ENCODE data around the gene YTHDF1. TPM values are rescaled to one million over a fixed set of nuclear protein-coding genes. Genes with fewer than 3 reads are reported as not detected.

Gene YTHDF1
- total RNA-seq, 4 donors from 2014 or later, result 21.2 to 49.6 (median 25.8) TPM

DNA sequence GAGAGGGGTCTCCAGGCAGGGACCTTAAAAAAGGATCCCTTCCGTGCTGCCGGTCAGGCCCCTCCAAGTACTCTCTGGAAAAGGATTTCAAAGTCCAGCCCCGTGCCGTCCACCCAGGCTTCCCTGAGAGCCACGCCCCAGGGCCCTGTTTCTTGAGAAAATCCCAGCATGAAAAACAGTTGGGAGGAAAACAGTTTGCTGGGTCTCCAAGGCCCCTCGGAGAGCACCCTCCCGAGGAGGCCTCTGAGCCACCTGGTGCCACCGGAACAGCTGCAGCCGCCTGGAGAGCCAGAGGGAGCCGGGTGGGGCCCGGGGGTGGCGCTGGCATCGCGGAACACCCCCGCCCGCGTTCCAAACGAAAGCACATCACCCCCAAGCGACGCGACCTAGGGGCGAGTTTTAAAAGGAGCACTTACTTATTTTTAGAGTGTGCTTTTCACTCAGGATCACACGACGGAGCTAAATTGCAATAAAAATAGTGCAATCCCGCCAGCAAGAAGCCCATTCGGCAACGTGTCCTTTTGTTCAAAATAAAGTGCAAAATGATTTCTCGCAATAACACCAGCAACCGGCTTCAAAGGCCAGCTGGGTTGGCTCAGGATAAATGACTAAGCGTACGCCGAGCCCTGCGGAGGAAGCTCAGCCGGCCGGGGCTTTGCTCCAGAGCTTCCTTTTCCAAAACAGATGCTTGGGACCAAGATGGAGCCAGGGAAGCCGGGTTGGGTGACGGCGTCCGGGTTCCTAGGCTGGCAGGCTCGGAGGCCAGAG, 64.2 kb downstream of the YTHDF1 start:
- TF ChIP-seq, protein P1, sequence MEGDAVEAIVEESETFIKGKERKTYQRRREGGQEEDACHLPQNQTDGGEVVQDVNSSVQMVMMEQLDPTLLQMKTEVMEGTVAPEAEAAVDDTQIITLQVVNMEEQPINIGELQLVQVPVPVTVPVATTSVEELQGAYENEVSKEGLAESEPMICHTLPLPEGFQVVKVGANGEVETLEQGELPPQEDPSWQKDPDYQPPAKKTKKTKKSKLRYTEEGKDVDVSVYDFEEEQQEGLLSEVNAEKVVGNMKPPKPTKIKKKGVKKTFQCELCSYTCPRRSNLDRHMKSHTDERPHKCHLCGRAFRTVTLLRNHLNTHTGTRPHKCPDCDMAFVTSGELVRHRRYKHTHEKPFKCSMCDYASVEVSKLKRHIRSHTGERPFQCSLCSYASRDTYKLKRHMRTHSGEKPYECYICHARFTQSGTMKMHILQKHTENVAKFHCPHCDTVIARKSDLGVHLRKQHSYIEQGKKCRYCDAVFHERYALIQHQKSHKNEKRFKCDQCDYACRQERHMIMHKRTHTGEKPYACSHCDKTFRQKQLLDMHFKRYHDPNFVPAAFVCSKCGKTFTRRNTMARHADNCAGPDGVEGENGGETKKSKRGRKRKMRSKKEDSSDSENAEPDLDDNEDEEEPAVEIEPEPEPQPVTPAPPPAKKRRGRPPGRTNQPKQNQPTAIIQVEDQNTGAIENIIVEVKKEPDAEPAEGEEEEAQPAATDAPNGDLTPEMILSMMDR (IDR thresholded peaks at IDR 0.05), result no peak
- ATAC-seq (ENCODE audit: low FRiP score) (no peak), DNase-seq (ENCODE audit: low spot score) (no peak)

DNA sequence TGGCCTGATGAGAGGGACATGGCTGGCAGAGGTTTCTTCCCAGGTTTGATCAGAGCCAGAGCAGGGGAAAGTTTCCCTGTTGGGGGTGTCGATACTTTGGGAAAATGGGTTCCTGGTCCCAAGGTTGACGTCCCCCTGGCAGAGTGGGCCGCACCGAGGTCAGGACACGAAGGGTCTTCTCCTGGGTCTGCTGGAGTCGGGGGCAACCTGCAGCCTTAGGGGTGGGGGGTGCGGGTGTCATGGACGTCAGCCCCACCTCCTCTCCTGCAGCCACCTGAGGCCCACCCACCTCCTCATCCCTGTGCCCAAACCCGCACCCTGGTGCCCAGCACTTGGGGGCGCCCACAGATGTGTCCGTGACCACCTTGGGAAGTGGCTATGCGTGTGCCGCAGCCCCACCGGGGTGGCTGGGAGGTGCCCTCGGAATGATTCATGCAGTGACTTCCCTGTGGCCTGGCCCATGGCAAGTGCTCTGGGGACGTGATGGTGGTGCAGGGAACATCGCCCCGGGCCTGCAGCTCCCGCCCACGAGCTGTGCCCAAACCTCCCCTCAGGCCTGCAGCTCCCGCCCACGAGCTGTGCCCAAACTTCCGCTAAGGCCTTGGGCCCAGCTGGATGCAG, 64.9 kb downstream of the YTHDF1 start:
- ATAC-seq (ENCODE audit: low FRiP score), result no peak
- TF ChIP-seq, protein P1 (IDR thresholded peaks at IDR 0.05), result no peak
- no peak for DNase-seq (ENCODE audit: low spot score)

DNA sequence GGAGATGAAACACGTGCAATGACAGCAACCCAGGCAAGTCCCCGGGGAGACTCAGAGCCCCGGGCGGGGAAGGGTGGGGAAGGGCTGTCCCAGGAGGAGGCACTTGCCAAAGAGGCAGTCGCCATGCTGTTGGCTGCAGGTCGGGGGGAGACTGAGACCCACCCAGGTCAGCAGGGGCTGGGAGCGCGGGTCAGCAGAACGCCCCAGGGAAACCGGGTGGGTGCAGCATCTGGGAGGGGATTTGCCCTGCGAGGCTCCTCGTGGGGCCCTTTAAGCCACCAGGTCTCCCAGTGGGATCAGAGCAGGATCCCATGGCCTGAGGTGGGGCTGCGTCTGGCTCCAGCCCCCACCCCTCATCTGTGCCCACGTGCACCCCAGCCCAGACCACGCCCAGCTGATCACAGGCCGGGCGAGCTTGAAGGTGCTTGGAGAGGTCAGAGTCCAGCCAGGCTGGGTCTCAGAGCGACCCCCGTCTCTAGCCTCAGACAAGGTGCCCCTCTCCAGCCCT, 65.5 kb downstream of the YTHDF1 start:
- TF ChIP-seq, protein P1 (IDR thresholded peaks at IDR 0.05), result no peak
- DNase-seq (ENCODE audit: low spot score), result no peak
- no peak for ATAC-seq (ENCODE audit: low FRiP score)

DNA sequence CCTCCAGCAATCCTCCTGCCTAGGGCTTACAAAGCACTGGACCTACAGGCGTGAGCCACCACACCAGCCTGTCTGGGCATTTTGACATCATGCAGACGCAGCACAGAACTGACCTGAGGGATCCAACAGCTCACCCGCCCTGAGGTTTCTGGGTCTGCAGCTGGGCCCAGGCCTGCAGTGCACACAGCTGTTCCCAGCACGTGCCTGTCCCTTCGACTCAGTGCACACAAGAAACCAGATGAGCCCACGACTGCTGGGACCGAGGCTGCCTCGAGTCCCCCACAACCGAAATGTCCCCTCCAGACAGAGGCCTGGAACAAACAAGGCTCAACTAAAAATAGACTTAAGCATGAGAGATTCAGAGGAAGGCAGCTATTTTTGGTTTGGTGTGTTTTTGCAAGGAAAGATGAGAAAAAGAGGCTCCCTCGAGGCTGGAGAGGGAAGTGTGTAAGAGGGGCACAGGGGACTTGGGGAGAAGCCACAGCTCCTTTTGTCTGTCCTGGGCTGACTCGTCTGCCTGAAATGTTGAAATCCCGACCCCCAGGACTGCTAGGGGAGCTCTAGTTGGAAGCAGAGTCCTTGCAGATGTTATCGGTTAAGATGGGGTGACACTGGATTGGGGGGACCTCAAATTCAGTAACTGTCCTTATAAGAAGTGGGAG, 66.3 kb downstream of the YTHDF1 start:
- ATAC-seq (ENCODE audit: low FRiP score) (no peak), DNase-seq (ENCODE audit: low spot score) (no peak)
- TF ChIP-seq, protein P1 (IDR thresholded peaks at IDR 0.05), result no peak

DNA sequence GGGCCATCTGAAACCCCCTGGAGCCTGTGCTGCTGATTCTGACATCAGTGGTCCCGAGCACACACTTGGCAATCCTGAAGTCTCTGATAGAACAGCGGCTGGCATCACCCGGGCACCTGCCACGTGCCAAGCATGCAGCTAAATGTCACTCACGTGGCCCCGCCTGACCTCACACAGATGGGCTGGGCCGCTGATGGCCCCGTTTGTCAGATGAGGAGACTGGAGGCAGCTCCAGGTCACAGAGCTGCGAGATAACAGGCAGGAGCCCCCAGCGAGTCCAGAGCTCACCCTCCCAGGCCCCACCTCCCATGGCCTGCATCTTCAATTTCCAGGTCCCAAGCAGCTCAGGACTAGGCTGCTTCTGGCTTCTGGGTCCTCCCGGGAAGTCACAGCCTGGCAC, 67.2 kb downstream of the YTHDF1 start:
- TF ChIP-seq, protein P1 (IDR thresholded peaks at IDR 0.05), result no peak
- DNase-seq (ENCODE audit: low spot score) (no peak), ATAC-seq (ENCODE audit: low FRiP score) (no peak)

DNA sequence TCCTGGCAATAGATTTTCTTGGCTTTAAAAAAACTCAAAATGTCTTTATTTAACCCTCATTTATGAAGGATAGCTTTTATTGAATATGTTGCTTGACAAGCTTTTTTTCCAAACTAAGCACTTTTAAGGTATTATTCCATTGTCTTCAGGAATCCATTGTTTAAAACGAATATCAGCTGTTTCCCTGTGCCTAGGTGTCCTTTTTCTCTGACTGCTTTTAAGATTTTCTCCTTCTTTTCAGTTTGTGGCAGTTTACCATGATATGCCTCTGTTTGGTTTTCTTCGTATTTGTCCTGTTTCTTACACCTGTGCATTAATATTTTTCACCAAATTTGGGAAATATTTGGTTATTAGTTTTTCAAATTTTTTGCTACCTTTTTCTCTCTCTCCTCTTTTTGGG, 68.4 kb downstream of the YTHDF1 start:
- TF ChIP-seq, protein P1 (IDR thresholded peaks at IDR 0.05), result no peak
- ATAC-seq (ENCODE audit: low FRiP score) (no peak), DNase-seq (ENCODE audit: low spot score) (no peak)

Small RNA genes lying within 50 kb of the gene (small RNA-seq; reads per million reads assigned to genes)
- gene MIR124-3, result not detected
- gene MIR3196, result not detected

Other genes starting within 250 kb of the YTHDF1 start
- not detected for gene BHLHE23, start 209.2 kb downstream of the YTHDF1 start, total RNA-seq
- 1 to 10 TPM in 1 of 4 donors, under 1 TPM in 1, not detected in 2; 0.48 to 3.0 TPM for gene BIRC7, start 19.8 kb upstream of the YTHDF1 start, total RNA-seq
- gene NKAIN4, start 38.3 kb upstream of the YTHDF1 start, total RNA-seq, result not detected
- 10 to 100 TPM; 29.2 to 59.7 (median 41.3) TPM for gene ARFGAP1, start 56.7 kb upstream of the YTHDF1 start, total RNA-seq
- not detected for gene COL20A1, start 77.1 kb upstream of the YTHDF1 start, total RNA-seq
- not detected for gene CHRNA4, start 145.2 kb upstream of the YTHDF1 start, total RNA-seq

All from omental fat pad (tissue), 4 donors.